ENCODE data around the gene NCAM2. TPM values are rescaled to one million over a fixed set of nuclear protein-coding genes. Genes with fewer than 3 reads are reported as not detected.

NCAM2 gene
- total RNA-seq, 1 experiment from 2014 or later, result not detected

GRCh38 chr21:21184771-21185528 is 186.7 kb downstream of the NCAM2 start:
- Mint-ChIP-seq H3K27me3 (ENCODE audit: insufficient read depth, unreplicated experiment) (no peaks in the 10 kb centered on the region), H3K4me1 (ENCODE audit: insufficient read depth, unreplicated experiment) (no peaks in the 10 kb centered on the region), H3K27ac (ENCODE audit: low read depth, unreplicated experiment) (no peak overlapping the region), H3K9me3 (ENCODE audit: unreplicated experiment) (no peaks in the 10 kb centered on the region), H3K36me3 (ENCODE audit: insufficient read depth, unreplicated experiment) (no peaks in the 10 kb centered on the region), H3K4me3 (ENCODE audit: unreplicated experiment) (no peak overlapping the region)
- DNase-seq (ENCODE audit: unreplicated experiment), result no peak
- ChIA-PET CTCF (no interaction called here), POLR2A (interaction anchor here (1.1 kb wide), 1 partner anchor 17 kb away, joined by 4 read pairs; no protein-coding TSS in a partner anchor)
- no TSS peak for BruUV-seq (replicated peaks)
- TF ChIP-seq CTCF (IDR thresholded peaks at IDR 0.05; ENCODE audit: unreplicated experiment), result no peak
- intact Hi-C loops (cut with micrococcal nuclease), result no loop called here

- H3K9me3 Mint-ChIP-seq (ENCODE audit: unreplicated experiment), result no peaks in the 10 kb centered on the region
- H3K4me1 Mint-ChIP-seq (ENCODE audit: insufficient read depth, unreplicated experiment), result no peaks in the 10 kb centered on the region
- no peaks in the 10 kb centered on the region for H3K27me3 Mint-ChIP-seq (ENCODE audit: insufficient read depth, unreplicated experiment)
- TF ChIP-seq CTCF (IDR thresholded peaks at IDR 0.05; ENCODE audit: unreplicated experiment), result no peak
- CTCF ChIA-PET, result no interaction called here
- POLR2A ChIA-PET, result interaction anchor here (0.7 kb wide), 1 partner anchor 1846 kb away, joined by 3 read pairs; no protein-coding TSS in a partner anchor
- DNase-seq (ENCODE audit: unreplicated experiment), result no peak
- peak overlapping the region; percentile 1 for H3K4me3 Mint-ChIP-seq (ENCODE audit: unreplicated experiment)
- no peak overlapping the region for H3K27ac Mint-ChIP-seq (ENCODE audit: low read depth, unreplicated experiment)
- H3K36me3 Mint-ChIP-seq (ENCODE audit: insufficient read depth, unreplicated experiment), result no peaks in the 10 kb centered on the region
- intact Hi-C loops (cut with micrococcal nuclease), result no loop called here
- no TSS peak for BruUV-seq (replicated peaks)
Measured at GRCh38 chr21:21187579-21187978, 189.4 kb downstream of the NCAM2 start.

- Mint-ChIP-seq H3K4me1 (ENCODE audit: insufficient read depth, unreplicated experiment) (no peaks in the 10 kb centered on the region), H3K27ac (ENCODE audit: low read depth, unreplicated experiment) (no peak overlapping the region), H3K36me3 (ENCODE audit: insufficient read depth, unreplicated experiment) (no peaks in the 10 kb centered on the region), H3K9me3 (ENCODE audit: unreplicated experiment) (no peaks in the 10 kb centered on the region), H3K27me3 (ENCODE audit: insufficient read depth, unreplicated experiment) (no peaks in the 10 kb centered on the region), H3K4me3 (ENCODE audit: unreplicated experiment) (no peak overlapping the region)
- ChIA-PET POLR2A (interaction anchor here (0.8 kb wide), 1 partner anchor 11 kb away, joined by 5 read pairs; no protein-coding TSS in a partner anchor), CTCF (interaction anchor here (0.6 kb wide), 1 partner anchor 10 kb away, joined by 4 read pairs; no protein-coding TSS in a partner anchor)
- BruUV-seq (replicated peaks), result no TSS peak
- TF ChIP-seq CTCF (IDR thresholded peaks at IDR 0.05; ENCODE audit: unreplicated experiment), result no peak
- intact Hi-C loops (cut with micrococcal nuclease), result no loop called here
- no peak for DNase-seq (ENCODE audit: unreplicated experiment)
Measured at GRCh38 chr21:21188513-21189195, 190.4 kb downstream of the NCAM2 start.

- no peaks in the 10 kb centered on the region for H3K36me3 Mint-ChIP-seq (ENCODE audit: insufficient read depth, unreplicated experiment)
- DNase-seq (ENCODE audit: unreplicated experiment), result no peak
- BruUV-seq (replicated peaks), result no TSS peak
- H3K27me3 Mint-ChIP-seq (ENCODE audit: insufficient read depth, unreplicated experiment), result no peaks in the 10 kb centered on the region
- CTCF ChIA-PET, result interaction anchor here (0.6 kb wide), 1 partner anchor 1422 kb away, joined by 3 read pairs; no protein-coding TSS in a partner anchor
- intact Hi-C loops (cut with micrococcal nuclease), result no loop called here
- H3K27ac Mint-ChIP-seq (ENCODE audit: low read depth, unreplicated experiment), result no peak overlapping the region
- POLR2A ChIA-PET, result interaction anchor here (0.8 kb wide), 1 partner anchor 9 kb away, joined by 3 read pairs; no protein-coding TSS in a partner anchor
- no peak for TF ChIP-seq CTCF (IDR thresholded peaks at IDR 0.05; ENCODE audit: unreplicated experiment)
- peaks cover 11% of the 10 kb centered on the region for H3K4me1 Mint-ChIP-seq (ENCODE audit: insufficient read depth, unreplicated experiment)
- peaks cover 7% of the 10 kb centered on the region for H3K9me3 Mint-ChIP-seq (ENCODE audit: unreplicated experiment)
- H3K4me3 Mint-ChIP-seq (ENCODE audit: unreplicated experiment), result no peak overlapping the region
Measured at GRCh38 chr21:21195417-21195943, 197.3 kb downstream of the NCAM2 start.
